ENCODE data around the gene IFIT1B.

- TF ChIP-seq RBAK (tag by site-specific recombination; IDR thresholded peaks at IDR 0.05) (no peak), CTCF (tag by site-specific recombination; IDR thresholded peaks at IDR 0.05) (no peak), ZNF658 (tag by site-specific recombination; IDR thresholded peaks at IDR 0.05) (no peak), ZNF274 (IDR thresholded peaks at IDR 0.05; ENCODE audit: low read length) (no peak), ZNF274 (tag by site-specific recombination; IDR thresholded peaks at IDR 0.05; ENCODE audit: borderline replicate concordance) (no peak), TSHZ1 (tag by site-specific recombination; IDR thresholded peaks at IDR 0.05; ENCODE audit: borderline replicate concordance) (no peak), ZNF518A (tag by site-specific recombination; conservative IDR thresholded peaks at IDR 0.05; ENCODE audit: low read depth) (no peak), ZNF311 (tag by site-specific recombination; IDR thresholded peaks at IDR 0.05; ENCODE audit: borderline replicate concordance) (no peak), MYNN (tag by site-specific recombination; IDR thresholded peaks at IDR 0.05; ENCODE audit: borderline replicate concordance) (no peak), ZNF354C (tag by site-specific recombination; IDR thresholded peaks at IDR 0.05; ENCODE audit: borderline replicate concordance, low read depth) (no peak), REPIN1 (tag by site-specific recombination; IDR thresholded peaks at IDR 0.05; ENCODE audit: low read depth) (no peak), INSM2 (tag by site-specific recombination; IDR thresholded peaks at IDR 0.05) (no peak), SETDB1 (IDR thresholded peaks at IDR 0.05; ENCODE audit: insufficient read length, low read length) (no peak), ZBTB49 (tag by site-specific recombination; IDR thresholded peaks at IDR 0.05; ENCODE audit: low read depth) (no peak)
These were observed 25.1 kb upstream of the IFIT1B start for GRCh38 chr10:89352802-89353201.
